Activated naive CD4-positive, alpha-beta T cell treated with anti-CD3 and anti-CD28 coated beads for 36 hours (primary cell): ENCODE data around the gene GPATCH1. TPM values are rescaled to one million over a fixed set of nuclear protein-coding genes. Genes with fewer than 3 reads are reported as not detected.

Experiments used
- CTCF ChIA-PET: fragments of 350-600 bp; sonication (Branson Sonifier 250); formaldehyde crosslinking; loops from one replicate; lab custom pipeline; 2021; ENCODE audit warnings: antibody characterized with exemption; lab: Charles Lee
- DNase-seq: peaks from one replicate; pipeline ENCODE4 v3.0.0-alpha.2; 2020
- H3K27ac Mint-ChIP-seq: one replicate; pipeline ENCODE4 v1.8.0; 2021; ENCODE audit warnings: mild to moderate bottlenecking, mixed read lengths
- H3K27me3 Mint-ChIP-seq: one replicate; pipeline ENCODE4 v1.8.0; 2021; ENCODE audit warnings: low read depth, mixed read lengths
- H3K36me3 Mint-ChIP-seq: one replicate; pipeline ENCODE4 v1.8.0; 2021; ENCODE audit warnings: low read depth, mixed read lengths
- H3K4me1 Mint-ChIP-seq: one replicate; pipeline ENCODE4 v1.8.0; 2021; ENCODE audit warnings: low read depth, mixed read lengths
- H3K4me3 Mint-ChIP-seq: one replicate; pipeline ENCODE4 v1.8.0; 2021; ENCODE audit warnings: mild to moderate bottlenecking, moderate library complexity, mixed read lengths
- H3K9me3 Mint-ChIP-seq: one replicate; pipeline ENCODE4 v1.8.0; 2021; ENCODE audit warnings: mixed read lengths
- intact Hi-C: fragments of 100-400 bp; cut with micrococcal nuclease; formaldehyde crosslinking; loops from one replicate; pipeline ENCODE4 v1.15.1; 2023
- total RNA-seq, 2 experiments: library from RNA; stranded (reverse); gene quantifications; one replicate each; pipeline ENCODE4 v1.2.3, GENCODE V29; 2021

Gene GPATCH1
- total RNA-seq, 2 experiments from 2014 or later: 8.3 to 9.1 TPM

DNA sequence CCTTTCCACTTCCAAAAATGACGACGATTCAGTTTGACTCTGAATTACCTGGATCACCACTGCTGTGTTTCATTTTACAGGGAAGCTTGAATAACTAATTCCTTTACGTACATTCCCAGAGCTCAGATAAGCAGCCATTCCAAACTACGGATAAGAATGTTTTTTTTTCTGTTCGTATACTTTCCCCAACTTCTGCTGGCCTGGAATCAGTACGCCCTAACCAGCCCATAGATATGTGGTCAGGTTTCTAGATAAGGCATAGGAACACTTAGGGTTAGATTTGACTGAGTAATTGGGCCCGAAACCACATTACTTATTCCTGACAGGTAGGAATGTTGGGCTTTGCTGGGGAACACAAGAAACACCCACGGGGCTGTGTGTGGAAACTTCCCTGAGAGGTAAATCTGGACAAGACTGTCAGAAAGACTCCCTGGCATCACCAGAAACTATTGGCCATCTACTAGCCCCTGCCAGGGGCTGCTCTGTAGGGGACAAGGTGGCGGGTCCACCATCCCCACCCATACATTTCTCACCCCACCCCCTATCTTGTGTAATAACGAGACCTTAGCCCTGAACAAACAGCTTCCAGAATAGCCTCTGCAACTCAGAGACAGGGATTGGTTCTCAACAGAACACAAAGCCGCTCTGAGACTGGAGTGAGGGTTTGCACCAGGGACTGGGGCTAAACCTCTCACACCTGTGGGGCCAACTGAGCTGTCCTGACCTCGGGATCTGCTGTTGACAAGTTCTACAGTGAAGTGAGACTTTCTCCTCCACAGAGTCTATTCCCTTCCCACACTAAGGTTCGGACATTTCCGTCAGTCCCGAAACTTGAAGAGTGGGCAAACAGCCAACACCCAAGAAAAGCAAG lies 31.9 kb upstream of the GPATCH1 start:
- intact Hi-C loops: no loop called here
- Mint-ChIP-seq H3K4me1 (no peaks in the 10 kb centered on the region), H3K36me3 (no peaks in the 10 kb centered on the region), H3K4me3 (no peak overlapping the region), H3K9me3 (no peaks in the 10 kb centered on the region), H3K27ac (no peak overlapping the region), H3K27me3 (no peaks in the 10 kb centered on the region)
- CTCF ChIA-PET: no interaction called here
- no peak for DNase-seq

GRCh38 chr19:33050110-33050509 lies 30.9 kb upstream of the GPATCH1 start:
- intact Hi-C loops: no loop called here
- H3K27me3 Mint-ChIP-seq: no peaks in the 10 kb centered on the region
- CTCF ChIA-PET: no interaction called here
- H3K4me3 Mint-ChIP-seq: no peak overlapping the region
- no peaks in the 10 kb centered on the region for H3K36me3 Mint-ChIP-seq
- H3K4me1 Mint-ChIP-seq: no peaks in the 10 kb centered on the region
- H3K9me3 Mint-ChIP-seq: no peaks in the 10 kb centered on the region
- H3K27ac Mint-ChIP-seq: no peak overlapping the region
- DNase-seq: no peak

GRCh38 chr19:33052352-33052972 lies 28.5 kb upstream of the GPATCH1 start:
- Mint-ChIP-seq H3K4me3 (no peak overlapping the region), H3K9me3 (no peaks in the 10 kb centered on the region), H3K27ac (no peak overlapping the region), H3K36me3 (no peaks in the 10 kb centered on the region), H3K27me3 (peaks cover 2% of the 10 kb centered on the region), H3K4me1 (no peaks in the 10 kb centered on the region)
- CTCF ChIA-PET: no interaction called here
- intact Hi-C loops: no loop called here
- no peak for DNase-seq

- no peaks in the 10 kb centered on the region for H3K36me3 Mint-ChIP-seq
- CTCF ChIA-PET: no interaction called here
- H3K27ac Mint-ChIP-seq: no peak overlapping the region
- no peaks in the 10 kb centered on the region for H3K9me3 Mint-ChIP-seq
- no peaks in the 10 kb centered on the region for H3K4me1 Mint-ChIP-seq
- no peak for DNase-seq
- H3K4me3 Mint-ChIP-seq: no peak overlapping the region
- peaks cover 5% of the 10 kb centered on the region for H3K27me3 Mint-ChIP-seq
- intact Hi-C loops: no loop called here
Measured at GRCh38 chr19:33054623-33055022, 26.4 kb upstream of the GPATCH1 start.

DNA sequence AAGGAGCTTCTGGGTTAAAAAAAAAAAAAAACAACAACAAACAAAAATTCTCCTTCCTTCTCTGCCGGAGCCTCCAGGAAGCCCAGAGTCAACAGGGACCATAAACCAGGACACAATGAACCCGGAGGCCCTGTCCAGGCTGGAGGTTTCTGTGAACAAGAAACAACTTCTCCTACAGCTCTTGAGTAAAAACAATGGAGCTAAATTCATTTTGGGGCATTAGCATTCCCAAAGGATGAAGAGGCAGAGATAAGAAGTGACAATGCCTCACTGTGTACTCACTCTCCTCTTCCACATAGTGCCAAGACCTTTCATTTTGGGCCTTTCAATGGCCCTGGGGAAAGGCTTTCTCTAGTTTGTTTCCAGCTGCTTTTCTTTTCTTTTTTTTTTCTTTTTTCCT lies 25.3 kb upstream of the GPATCH1 start:
- H3K27me3 Mint-ChIP-seq: peaks cover 9% of the 10 kb centered on the region
- no peak overlapping the region for H3K4me3 Mint-ChIP-seq
- CTCF ChIA-PET: no interaction called here
- intact Hi-C loops: no loop called here
- DNase-seq: no peak
- H3K36me3 Mint-ChIP-seq: no peaks in the 10 kb centered on the region
- H3K4me1 Mint-ChIP-seq: no peaks in the 10 kb centered on the region
- no peak overlapping the region for H3K27ac Mint-ChIP-seq
- no peaks in the 10 kb centered on the region for H3K9me3 Mint-ChIP-seq

DNA sequence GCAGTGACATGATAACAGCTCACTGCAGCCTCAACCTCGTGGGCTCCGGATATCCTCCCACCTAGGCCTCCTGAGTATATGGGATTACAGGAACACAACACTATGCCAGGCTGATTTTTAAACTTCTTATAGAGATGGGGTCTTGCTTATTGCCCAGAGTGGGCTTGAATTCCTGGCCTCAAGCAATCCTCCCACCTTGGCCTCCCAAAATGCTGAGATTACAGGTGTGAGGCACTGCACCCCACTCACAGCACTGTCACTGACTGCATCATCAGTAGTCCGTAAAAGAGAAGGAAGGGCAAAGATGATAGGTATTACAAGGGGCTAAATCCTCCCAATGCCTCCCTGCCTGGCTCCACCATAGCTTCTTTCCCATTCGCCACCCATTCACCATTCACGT lies 20.4 kb upstream of the GPATCH1 start:
- Mint-ChIP-seq H3K4me1 (peaks cover 2% of the 10 kb centered on the region), H3K27me3 (peaks cover 25% of the 10 kb centered on the region), H3K27ac (no peak overlapping the region), H3K4me3 (no peak overlapping the region), H3K36me3 (no peaks in the 10 kb centered on the region), H3K9me3 (no peaks in the 10 kb centered on the region)
- DNase-seq: no peak
- intact Hi-C loops: loop anchor here (5.0 kb wide), 1 partner anchor 368 kb away; the partner anchor contains the start of gene NUDT19
- CTCF ChIA-PET: no interaction called here

GRCh38 chr19:33062902-33063301 lies 18.1 kb upstream of the GPATCH1 start:
- no peak for DNase-seq
- H3K27me3 Mint-ChIP-seq: peaks cover 26% of the 10 kb centered on the region
- CTCF ChIA-PET: no interaction called here
- H3K4me1 Mint-ChIP-seq: peaks cover 2% of the 10 kb centered on the region
- intact Hi-C loops: loop anchor here (5.0 kb wide), 1 partner anchor 371 kb away; the partner anchor contains the start of gene NUDT19
- no peaks in the 10 kb centered on the region for H3K36me3 Mint-ChIP-seq
- no peak overlapping the region for H3K4me3 Mint-ChIP-seq
- H3K9me3 Mint-ChIP-seq: no peaks in the 10 kb centered on the region
- no peak overlapping the region for H3K27ac Mint-ChIP-seq

DNA sequence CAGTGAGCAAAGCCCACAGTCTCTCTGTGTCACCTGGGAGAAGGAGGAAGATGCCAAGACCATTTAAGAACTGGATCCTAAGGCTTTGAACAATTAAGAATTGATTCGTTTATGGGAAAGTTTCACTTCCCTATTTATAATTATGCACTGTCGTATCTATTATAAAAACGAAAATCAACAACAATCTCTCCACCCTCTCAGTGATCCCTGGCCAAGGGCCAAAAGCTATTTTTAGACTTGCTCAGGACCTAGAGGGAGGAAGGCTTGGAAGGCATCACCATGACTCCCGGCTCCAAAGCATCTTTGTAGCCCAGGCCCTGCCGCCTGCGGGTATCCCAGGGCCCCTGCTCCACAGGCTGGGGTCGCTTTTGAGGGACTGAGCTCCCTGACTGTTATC lies 17.6 kb upstream of the GPATCH1 start:
- intact Hi-C loops: loop anchor here (5.0 kb wide), 1 partner anchor 371 kb away; the partner anchor contains the start of gene NUDT19
- no peak overlapping the region for H3K4me3 Mint-ChIP-seq
- H3K9me3 Mint-ChIP-seq: no peaks in the 10 kb centered on the region
- no peak for DNase-seq
- no peak overlapping the region for H3K27ac Mint-ChIP-seq
- H3K27me3 Mint-ChIP-seq: peaks cover 26% of the 10 kb centered on the region
- H3K4me1 Mint-ChIP-seq: peaks cover 2% of the 10 kb centered on the region
- no peaks in the 10 kb centered on the region for H3K36me3 Mint-ChIP-seq
- CTCF ChIA-PET: no interaction called here

GRCh38 chr19:33063753-33064457 lies 17.1 kb upstream of the GPATCH1 start:
- Mint-ChIP-seq H3K36me3 (no peaks in the 10 kb centered on the region), H3K27ac (no peak overlapping the region), H3K4me1 (peaks cover 2% of the 10 kb centered on the region), H3K4me3 (peak overlapping the region; percentile 66), H3K27me3 (peaks cover 26% of the 10 kb centered on the region), H3K9me3 (no peaks in the 10 kb centered on the region)
- no peak for DNase-seq
- intact Hi-C loops: loop anchor here (5.0 kb wide), 1 partner anchor 372 kb away; the partner anchor contains the start of gene NUDT19
- CTCF ChIA-PET: no interaction called here

- Mint-ChIP-seq H3K27ac (no peak overlapping the region), H3K4me3 (peak overlapping the region; percentile 66), H3K4me1 (peaks cover 2% of the 10 kb centered on the region), H3K27me3 (peaks cover 25% of the 10 kb centered on the region), H3K9me3 (no peaks in the 10 kb centered on the region), H3K36me3 (no peaks in the 10 kb centered on the region)
- CTCF ChIA-PET: no interaction called here
- intact Hi-C loops: loop anchor here (5.0 kb wide), 1 partner anchor 372 kb away; the partner anchor contains the start of gene NUDT19
- DNase-seq: peak; percentile 28
Measured at GRCh38 chr19:33064458-33064791, 16.6 kb upstream of the GPATCH1 start.

GRCh38 chr19:33064792-33065550 lies 16.0 kb upstream of the GPATCH1 start, which contains the start of gene RHPN2:
Gene RHPN2, minus strand, starts transcription at chr19:33064888. Its CDS starts 36 bp downstream, at chr19:33064852.
- peak; percentile 49 for DNase-seq
- Mint-ChIP-seq H3K4me3 (peak within 1 kb of the TSS; percentile 66), H3K9me3 (no peaks in the 10 kb centered on the region), H3K36me3 (no peaks in the 10 kb centered on the region), H3K4me1 (peaks cover 2% of the 10 kb centered on the region), H3K27me3 (peaks cover 22% of the 10 kb centered on the region), H3K27ac (no peak within 1 kb of the TSS)
- CTCF ChIA-PET: no interaction called here
- intact Hi-C loops: loop anchor here (5.0 kb wide), 1 partner anchor 373 kb away; the partner anchor contains the start of gene NUDT19

GRCh38 chr19:33066543-33066942 lies 14.4 kb upstream of the GPATCH1 start:
- intact Hi-C loops: no loop called here
- peaks cover 19% of the 10 kb centered on the region for H3K27me3 Mint-ChIP-seq
- CTCF ChIA-PET: no interaction called here
- no peak overlapping the region for H3K27ac Mint-ChIP-seq
- H3K4me1 Mint-ChIP-seq: peaks cover 2% of the 10 kb centered on the region
- peak overlapping the region; percentile 8 for H3K4me3 Mint-ChIP-seq
- H3K9me3 Mint-ChIP-seq: no peaks in the 10 kb centered on the region
- no peaks in the 10 kb centered on the region for H3K36me3 Mint-ChIP-seq
- no peak for DNase-seq
